GM18498 (cell line): ENCODE results near the gene B4GAT1.
"Not testable (repeated sequence)": the region's sequence is repeated elsewhere in the genome, so short reads cannot be mapped to it uniquely, and the experiment has no call there.

Experiments
- ATAC-seq: cut with Tn5 transposase; IDR thresholded peaks from one replicate; pipeline ENCODE4 v1.9.1; 2021; ENCODE audit warnings: mild to moderate bottlenecking, moderate library complexity; ENCODE audit not compliant: unreplicated experiment

B4GAT1 gene

DNA sequence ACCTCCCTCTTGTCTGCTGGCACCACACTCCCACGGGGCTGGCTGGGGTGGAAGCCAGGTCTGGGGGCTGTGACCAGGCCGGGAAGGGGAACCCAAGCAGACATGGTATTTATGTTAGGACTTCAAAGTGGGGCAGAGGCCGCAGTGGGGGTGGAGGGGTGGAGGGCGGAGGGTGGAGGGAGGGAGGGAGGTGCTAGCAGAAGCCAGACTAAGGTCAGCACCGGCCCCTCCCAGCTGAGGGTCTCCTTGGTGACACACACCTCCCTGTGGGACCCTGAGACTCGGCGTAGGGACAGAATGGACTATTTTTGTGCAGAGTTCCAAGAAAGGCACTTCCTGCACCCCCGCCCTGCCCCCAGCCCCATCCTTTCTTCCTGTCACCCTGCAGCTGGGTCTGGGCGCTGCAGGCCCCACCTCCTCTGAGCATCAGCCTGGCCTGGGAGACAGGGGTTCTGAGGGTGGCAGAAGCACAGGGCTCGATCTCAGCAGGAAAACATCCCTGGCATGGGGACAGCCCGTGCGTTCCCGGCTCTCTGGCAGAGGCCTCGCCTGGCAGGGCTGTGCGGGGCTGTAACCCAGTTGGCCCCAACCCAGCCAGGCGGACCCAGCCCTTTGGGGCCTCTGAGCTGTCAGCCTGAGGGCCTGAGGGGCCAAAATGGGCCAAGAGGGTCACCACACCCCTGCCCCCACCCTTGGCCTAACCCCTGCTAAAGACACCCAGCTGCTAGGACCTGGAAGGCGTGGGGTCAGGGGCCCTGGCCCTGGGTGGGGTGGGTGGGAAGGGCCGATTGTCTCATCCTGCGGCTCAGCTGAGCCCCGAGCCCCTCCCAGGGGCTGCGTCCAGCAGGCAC, 20.9 kb downstream of the B4GAT1 start:
- no peak for ATAC-seq

DNA sequence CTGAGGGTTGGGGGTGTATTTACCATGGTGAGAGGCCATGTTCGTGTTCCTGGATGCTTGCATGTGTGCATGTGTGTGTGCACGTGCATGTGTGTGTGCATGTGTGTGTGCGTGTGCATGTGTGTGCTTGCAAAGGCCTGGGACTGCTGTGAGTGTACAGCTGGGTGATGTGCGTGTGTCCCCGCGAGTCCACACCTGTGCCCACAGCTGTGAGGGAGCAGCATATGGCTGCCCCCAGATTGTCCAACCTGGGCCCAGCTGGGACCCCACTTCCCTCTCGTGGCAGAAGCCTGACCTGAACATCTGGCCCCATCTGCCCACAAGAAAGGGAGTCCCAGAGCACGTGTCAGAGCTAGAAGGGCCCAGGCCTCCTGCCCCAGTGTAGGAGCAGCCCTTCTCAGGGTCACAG, 22.2 kb downstream of the B4GAT1 start:
- ATAC-seq: no peak

DNA sequence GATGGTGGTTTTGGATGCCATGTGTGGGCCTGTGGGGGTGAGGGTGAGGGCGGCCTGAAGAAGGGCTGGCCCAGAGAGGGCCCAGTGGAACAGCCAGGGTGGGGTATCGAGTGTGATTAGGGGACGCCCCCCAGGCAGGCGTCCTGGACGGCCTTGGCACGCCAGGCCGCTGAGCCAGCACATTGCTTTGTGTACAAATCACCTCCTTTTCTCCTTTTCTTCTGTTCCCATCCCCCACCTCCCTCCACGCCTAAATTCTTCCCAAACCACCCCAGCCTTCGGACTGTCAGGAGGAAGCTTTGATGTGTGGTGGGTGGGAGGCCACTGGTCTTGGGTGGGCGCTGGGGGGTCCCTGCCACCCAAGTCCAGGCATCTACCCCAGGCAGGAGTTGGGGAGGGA, 22.8 kb downstream of the B4GAT1 start:
- no peak for ATAC-seq

DNA sequence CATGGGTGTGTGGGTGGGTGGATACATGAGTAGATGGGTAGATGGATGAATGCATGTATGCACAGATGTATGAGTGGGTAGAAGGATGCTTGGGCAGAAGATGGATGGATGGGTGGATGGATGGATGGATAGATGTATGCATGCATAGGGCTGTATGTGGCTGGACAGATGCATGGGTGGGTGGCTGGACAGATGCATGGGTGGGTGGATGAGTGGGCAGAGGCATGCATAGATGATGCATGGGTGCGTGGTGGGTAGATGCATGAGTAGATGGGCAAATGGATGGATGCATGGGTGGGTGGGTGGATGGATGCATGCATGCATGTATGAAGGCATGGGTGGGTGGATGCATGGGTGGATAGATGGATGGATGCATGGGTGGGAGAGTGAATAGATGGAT, 23.7 kb downstream of the B4GAT1 start:
- no peak for ATAC-seq

DNA sequence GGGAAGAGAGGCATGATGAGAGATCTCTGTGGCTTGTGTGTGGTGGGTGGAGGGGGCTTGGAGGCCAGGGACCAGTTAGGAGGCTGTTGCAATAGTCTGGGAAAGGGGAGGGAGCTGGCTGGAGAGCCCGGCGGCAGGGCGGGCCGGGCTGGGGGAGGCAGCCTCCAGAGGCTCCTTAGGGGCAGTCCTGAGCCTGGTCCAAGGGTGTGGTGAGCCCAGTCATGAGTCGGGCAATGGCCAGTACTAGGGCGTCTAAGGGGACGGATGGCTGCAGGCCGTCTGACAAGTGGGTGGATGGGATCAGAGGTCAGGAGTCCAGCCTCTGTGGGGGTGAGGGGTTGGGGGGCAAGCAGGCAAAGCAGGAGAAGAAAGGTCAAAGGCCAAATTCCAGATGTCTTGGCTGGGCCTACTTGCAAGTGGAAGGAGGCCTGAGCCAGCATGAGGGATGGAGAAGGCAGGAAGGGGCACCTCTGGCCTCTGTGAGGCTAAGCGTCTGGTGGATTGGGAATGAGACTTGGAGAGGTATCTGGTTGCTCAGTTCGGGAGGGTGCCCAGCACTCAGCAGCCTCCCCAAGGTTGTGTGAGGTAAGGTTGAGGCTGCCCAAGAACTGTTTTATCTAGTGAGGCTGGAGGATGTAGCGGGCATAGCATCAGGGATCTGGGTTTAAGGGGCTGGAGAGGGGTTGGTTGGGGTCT, 24.5 kb downstream of the B4GAT1 start:
- no peak for ATAC-seq

DNA sequence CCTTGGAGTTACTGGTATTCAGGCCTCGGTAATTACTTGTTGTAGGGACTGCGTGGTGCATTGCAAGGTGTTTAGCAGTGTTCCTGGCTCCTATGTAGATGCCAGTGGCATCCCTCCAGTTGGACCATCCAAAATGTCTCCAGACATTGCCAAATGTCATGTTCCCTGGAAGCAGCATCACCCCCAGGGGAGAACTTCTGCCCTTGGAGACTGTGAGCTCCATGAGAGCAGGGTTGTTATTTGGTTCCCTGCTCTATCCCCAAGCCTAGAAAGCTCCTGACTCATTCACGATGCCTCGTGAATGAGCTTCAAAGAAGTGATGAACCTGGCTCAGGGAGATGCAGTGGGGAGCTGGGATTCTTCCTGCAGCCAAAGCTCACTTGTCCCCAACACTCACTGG, 25.8 kb downstream of the B4GAT1 start:
- no peak for ATAC-seq

DNA sequence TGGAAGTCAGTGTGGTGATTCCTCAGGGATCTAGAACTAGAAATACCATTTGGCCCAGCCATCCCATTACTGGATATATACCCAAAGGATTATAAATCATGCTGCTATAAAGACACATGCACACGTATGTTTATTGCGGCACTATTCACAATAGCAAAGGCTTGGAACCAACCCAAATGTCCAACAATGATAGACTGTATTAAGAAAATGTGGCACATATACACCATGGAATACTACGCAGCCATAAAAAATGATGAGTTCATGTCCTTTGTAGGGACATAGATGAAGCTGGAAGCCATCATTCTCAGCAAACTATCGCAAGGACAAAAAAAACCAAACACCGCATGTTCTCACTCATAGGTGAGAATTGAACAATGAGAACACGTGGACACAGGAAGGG, 26.7 kb downstream of the B4GAT1 start:
- ATAC-seq: not testable (repeated sequence)

DNA sequence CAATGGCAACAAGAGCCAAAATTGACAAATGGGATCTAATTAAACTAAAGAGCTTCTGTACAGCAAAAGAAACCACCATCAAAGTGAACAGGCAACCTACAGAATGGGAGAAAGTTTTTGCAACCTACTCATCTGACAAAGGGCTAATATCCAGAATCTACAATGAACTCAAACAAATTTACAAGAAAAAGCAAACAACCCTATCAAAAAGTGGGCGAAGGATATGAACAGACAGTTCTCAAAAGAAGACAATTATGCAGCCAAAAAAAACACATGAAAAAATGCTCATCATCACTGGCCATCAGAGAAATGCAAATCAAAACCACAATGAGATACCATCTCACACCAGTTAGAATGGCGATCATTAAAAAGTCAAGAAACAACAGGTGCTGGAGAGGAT, 27.1 kb downstream of the B4GAT1 start:
- not testable (repeated sequence) for ATAC-seq

DNA sequence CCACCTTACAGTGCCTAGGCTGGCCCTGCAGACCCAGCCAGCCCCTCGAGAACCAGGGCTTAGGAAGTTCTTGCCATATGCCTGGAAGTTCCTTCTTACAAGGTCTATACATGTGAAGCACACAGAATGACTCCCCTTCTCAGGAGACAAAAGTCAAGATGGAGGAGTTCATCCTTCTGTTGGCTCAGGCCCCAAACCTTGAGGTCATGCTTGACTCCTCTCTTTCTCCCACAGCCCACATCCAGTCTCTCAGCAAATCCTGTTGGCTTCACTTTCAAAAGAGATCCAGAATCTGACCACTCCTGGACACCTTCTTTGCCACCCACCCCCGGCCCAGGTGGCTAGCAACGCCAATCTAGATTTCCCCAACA, 28.8 kb downstream of the B4GAT1 start:
- no peak for ATAC-seq

DNA sequence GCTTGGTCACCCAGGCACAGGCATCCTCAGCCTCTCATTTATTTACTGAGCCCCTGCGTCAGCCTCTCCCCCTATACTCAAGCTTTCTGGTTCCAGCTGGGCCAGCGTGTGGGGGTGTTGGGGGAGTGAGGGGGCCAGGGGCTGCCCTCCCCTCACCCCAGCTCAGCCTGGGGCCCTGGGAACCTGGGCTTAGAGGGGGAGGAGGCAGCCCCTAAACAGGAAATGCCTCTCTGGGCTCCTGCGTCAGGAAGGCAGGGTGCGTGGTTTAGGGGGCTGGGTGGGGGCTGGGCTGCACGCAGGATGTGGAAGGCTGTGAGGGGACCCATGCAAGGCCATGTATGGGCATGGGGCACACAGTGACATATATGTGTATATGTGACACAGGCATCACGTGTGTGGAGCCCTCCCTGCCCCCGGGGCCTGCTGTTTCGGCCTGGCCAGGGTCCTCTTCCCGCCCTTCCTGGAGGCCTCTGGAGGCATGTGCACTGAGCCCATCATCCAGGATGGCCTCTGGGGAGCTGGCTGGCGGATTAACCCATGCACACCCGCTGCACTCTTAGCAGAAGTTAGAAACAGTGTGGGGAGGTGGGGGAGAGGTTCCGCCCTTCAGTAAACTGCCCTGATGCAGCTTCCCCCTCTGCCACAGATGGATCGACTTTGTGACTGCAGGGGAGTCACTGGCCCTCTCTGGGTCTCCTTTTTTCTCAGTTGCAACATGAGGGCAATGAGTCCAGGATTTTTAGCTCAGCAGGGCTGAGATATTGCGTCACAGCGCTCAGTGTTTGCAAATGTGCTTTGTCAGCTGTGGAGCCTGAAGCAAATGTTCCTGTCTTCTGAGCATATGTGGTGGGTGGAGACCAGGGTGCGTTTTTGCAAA, 29.5 kb downstream of the B4GAT1 start:
- ATAC-seq: no peak

DNA sequence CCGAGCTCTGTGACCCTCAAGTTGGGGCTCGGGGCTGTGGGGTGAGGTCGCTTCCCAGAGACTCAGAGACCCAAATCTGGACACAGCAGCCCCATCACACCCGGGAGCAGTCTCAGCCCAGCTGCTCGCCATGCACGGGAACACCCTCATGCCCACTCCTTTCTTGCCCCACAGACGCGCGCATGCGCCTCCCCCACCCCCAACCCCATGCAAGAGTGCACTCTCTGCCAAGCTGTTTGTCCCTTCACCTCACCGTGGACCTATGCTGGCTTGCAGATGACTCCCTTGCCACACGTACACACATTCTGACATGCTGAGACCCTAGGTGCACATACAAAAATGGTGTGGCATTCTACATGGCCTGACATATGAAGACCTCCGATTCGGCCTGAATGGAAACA, 30.1 kb downstream of the B4GAT1 start:
- ATAC-seq: no peak

DNA sequence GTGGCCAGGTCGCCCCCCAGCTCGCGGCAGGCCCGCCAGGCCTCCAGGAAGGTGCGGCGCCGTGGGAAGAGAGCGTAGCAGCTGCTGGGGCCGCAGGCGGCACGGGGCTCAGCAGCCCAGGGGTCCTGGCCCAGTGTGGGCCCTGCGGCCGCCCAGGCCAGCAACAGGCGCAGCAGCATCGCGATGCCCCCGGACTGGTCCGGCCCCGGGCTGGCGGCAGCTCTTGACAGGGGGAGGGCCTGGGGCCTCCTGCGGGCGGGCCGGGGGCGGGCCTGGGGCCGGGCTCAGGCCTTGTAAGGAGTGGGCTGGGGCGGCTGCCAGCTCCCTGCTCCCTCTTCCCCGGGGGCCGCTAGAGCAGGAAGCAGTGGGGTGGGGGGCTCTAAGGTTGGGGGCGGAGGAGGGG, 30.6 kb downstream of the B4GAT1 start, which contains the start of gene CD248:
CD248 (minus strand) TSS at position 196 of the 403 bp plus-strand sequence; CDS start at position 179, 17 bp downstream.
- ATAC-seq: no peak

DNA sequence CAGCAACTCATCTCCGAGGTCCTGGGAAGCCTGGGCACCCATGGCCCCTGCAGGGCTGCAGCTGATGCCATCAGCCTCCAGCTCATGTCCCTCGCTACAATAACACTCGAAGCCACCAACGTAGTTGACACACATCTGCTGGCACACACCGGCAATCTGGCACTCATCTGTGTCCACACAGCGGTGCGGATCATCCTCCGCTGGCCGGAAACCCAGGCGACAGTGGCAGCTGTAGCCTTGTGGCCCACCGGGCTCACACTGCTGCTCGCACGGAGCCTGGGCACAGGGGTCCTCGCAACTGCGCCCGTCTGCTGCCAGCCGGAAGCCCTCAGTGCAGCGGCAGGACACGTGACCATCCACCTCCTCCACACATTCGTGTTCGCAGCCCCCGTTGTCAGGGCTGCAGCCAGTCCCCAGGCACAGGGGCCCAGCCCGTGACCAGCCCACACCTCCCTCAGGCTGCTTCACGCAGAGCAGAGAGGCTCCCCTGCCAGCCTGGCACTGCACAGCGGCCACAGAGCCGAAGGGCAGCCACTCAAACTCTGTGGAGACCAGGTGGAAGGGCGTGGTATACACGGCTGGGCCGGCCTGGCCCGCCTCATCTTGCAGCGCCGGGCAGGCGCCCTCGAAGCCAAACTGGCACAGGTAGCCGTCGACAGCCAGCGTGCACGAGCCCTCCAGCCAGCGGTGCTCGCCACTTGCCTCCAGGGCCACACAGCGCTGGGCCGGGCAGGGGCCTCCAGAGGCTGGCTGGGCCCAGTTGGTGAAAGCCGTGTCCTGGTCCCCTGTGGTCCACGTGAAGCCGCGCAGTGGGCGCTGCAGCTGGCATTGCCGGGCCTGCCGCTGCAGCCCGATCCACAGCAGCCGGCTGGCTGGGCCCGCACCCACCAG, 31.3 kb downstream of the B4GAT1 start:
- ATAC-seq: no peak

DNA sequence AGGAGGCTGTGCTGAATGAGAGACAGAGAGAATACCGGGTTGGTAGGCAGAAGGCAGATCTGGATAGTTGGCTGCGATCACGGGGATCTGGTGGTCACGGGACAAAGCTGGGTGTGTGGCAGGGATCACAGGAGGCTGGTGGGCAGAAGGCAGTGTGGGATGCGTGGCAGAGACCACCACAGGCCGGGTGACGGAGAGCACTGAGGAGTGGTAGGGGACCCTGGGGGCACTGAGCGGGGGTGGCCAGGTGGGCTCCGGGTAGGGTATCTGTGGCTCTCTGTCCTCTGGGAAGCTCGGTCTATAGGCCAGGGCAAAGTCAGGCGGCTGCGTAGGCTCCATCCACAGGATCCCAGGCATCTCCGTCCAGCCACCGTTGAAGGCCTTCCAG, 31.9 kb downstream of the B4GAT1 start:
- no peak for ATAC-seq

DNA sequence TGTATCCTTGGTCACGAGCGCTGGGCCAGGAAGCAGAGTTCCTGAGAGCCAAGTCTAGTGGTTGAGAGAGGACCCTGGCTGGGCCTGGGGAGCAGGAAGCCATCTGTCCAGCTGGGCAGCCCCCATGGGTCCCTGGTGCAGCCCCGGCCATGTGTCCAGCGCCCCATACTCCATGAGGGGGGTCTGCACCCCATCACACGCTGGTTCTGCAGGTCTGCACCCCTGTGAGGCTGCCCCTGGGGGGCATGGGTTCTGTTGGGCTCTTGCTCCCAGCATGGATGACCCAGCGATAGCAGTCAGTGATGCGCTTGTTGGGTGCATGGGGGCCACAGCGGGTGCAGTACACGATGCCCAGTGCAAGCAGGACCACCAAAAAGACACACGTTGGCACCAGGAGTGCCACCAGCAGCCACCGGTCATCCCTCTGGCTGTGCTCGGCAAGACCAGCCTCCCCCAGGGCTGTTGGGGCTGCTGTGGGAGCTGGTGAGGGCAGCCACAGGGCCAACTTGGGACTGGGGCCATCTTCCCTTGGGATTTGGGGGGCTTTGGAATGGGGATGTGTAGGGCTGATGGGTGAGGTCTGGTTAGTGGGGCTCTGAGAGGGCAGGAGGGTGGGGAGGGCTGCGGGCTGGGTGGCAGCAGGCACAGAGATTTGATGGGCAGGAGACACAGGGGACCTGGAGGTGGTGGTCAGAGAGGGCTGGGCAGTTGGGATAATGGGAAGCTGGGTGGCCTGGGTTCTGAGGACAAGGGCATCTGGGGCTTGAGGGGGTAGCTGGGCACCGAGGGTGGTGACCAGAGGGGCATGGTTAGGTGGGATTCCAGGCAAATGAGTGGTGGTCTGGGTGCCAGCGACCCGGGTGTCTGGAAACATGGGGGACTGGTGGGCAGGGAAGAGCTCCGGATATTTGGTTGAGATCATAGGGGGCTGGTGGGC, 32.6 kb downstream of the B4GAT1 start:
- ATAC-seq: no peak

DNA sequence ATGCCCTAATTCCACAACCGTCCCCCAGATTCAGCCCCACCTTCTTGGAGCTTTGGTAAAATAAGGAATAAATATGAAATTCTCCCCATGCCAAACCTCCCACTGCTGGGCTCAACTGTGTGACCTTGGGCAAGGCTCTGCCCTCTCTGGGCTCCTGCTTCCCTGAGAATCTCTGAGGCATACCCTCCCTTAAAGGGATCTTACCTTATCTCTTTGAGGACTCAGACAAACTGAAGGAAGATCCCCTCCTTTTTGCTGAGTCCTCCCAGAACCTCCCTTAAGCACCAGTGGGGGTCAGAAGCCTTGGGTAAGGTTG, 33.3 kb downstream of the B4GAT1 start:
- no peak for ATAC-seq

DNA sequence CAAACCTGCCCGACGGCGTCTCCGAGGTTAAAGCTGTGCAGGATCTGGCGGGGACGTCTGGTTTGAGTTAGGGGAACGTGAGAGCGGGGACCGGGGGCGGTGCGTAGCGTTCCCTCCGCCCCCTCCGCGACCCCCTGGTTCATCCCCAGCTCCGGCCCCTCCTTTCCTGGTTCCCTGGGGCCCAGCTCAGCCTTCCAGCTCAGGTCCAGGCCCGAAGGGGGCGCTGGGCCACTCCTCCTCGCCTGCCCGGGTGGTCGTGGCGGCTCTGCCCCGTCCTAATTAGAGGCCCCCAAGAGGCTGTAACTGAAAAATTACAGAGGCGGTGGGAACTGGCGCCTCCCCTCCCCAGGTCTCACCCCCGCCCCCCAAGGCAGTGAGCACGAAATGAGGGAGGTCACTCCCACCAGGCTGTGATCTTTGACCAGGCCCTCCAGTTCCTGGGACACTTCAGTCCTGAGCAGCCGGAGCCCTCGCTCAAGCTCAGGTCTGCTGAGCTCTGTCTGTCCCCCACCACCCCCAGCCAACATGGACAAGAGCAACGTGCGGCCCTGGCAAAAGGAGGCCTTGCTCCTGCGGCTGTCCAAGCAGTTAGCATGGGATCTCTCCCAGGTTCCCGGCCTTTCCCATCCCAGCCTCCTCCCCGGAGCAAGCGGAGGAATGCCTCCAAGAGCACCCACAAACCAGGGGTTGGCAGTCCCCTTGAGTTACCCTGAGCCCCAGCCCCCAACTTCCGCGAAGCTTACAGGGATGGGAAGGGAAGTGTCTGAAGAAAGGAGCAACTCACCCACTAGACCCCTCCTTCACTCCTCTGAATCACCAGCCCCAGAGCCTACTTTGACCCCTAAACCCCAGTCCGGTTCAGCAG, 33.9 kb downstream of the B4GAT1 start:
- ATAC-seq: no peak

DNA sequence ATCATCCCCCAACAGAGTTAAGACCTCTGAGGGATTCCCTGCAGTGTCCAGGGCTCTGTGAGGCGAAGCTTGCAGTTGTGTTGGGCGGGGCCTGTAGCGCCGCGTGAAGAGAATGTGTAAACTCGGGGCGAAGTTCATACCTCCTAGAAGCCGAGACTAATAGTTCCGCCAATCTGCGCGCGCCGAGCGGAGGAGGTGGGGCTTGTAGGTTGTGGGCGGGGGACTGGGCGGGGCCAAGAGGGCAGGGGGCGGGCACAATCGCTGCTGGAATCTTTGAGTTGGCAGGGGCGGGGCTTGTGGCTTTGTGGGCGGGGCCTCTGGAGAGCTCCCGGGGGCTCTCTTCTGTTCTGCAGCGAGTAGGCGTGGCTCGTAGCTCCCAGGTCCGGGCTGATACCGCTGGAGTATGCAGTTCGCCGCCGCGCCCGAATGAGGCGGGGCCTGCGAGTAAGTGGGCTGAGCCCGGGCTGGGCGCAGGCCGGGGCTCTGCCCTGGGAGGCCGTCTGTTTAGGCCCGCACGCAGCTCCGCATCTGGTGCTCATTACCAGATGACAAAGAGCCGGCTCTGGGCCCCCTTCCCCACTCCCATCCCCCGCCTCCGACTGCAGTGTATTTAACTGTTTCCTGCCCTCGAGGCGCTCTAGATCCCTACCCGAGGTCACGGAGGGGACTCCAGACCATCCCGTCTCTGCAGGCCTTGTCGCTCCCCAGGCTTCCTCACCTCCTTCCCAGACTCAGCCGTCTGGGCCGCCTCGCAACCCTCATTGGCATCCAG, 34.7 kb downstream of the B4GAT1 start:
- peak; percentile 58 for ATAC-seq
